SK-MEL-5 (cell line): ENCODE measurements around the gene MAGI3. TPM values are rescaled to one million over a fixed set of nuclear protein-coding genes. Genes with fewer than 3 reads are reported as not detected.
"Not testable (repeated sequence)": the region's sequence is repeated elsewhere in the genome, so short reads cannot be mapped to it uniquely, and the experiment has no call there.

Experiments used
- DNase-seq: peaks from one replicate; pipeline ENCODE4 v3.0.0-alpha.2; 2016; ENCODE audit warnings: low read depth, low spot score
- in situ Hi-C: cut with HindIII; loops from 2 replicates; pipeline ENCODE4 v1.10.0; 2016; ENCODE audit warnings: low sequenced_read_pairs, high pct_unique_total_duplicates, low pct_unique_long_range_greater_than_20kb
- total RNA-seq: library from RNA; depleted of rRNA; stranded (reverse); fragments of >200 nt; shearing (Covaris generic); gene quantifications from 2 replicates; pipeline ENCODE4 v1.2.3, GENCODE V29; 2014

Gene MAGI3
- total RNA-seq, 1 experiment from 2014 or later, result 4.0 TPM

DNA sequence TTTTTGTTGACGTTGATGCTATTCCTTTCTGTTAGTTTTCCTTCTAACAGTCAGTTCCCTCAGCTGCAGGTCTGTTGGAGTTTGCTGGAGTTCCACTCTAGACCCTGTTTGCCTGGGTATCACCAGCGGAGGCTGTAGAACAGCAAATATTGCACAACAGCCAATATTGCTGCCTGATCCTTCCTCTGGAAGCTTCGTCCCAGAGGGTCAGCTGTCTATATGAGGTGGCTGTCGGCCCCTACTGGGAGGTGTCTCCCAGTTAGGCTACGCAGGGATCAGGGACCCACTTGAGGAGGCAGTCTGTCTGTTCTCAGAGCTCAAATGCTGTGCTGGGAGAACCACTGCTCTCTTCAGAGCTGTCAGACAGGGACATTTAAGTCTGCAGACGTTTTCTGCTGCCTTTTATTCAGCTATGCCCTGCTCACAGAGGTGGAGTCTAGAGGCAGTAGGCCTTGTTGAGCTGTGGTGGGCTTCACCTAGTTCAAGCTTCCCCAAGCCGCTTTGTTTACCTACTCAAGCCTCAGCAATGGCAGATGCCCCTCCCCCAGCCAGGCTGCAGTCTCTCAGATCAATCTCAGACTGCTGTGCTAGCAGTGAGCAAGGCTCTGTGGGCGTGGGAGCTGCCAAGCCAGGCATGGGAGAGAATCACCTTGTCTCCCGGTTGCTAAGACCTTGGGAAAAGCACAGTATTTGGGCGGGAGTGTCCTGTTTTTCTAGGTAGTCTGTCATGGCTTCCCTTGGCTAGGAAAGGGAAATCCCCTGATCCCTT lies 88.3 kb downstream of the MAGI3 start:
- DNase-seq, in situ Hi-C loops: not testable (repeated sequence)

DNA sequence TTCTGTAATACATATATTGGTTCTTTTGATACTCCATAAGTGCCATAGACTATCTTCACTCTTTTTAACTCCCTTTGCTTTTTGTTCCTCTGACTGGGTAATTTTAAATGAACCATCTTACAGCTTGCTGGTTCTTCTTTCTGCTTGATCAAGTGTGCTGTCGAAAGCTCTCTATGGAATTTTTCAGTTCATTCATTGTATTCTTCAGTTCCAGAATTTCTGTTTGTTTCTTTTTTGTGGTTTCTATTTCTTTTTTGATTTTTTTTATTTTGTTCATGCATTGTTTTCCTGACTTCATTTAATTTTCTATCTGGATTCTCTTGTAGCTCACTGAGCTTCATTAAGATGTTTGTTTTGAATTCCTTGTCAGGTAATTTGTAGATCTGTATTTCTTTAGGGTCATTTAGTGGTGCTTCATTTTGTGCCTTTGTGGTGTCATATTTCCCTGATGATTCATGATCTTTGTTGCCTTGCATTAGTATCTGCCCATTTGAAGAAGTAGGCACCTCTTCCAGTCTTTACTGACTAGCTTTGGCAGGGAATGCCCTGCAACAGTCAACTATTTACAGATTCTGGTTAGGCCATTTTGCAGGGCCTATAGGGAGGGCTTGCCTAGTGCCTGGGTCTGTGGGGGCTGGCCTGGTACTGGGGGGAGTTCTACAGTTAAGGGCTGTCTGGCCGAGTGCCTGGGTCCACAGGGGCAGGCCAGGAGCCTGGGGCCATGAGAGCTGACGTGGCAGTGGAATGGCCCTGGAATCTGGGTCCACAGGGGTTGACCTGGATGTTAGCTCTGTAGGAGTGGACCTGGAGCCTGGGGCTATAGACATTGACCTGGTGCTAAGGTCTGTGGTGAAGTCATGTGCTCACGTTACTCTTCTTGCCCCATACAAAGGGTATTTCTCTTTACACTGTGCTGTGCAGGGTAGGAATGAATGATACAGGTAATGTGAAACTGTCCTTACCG lies 89.7 kb downstream of the MAGI3 start:
- in situ Hi-C loops, result no loop called here
- DNase-seq, result no peak

DNA sequence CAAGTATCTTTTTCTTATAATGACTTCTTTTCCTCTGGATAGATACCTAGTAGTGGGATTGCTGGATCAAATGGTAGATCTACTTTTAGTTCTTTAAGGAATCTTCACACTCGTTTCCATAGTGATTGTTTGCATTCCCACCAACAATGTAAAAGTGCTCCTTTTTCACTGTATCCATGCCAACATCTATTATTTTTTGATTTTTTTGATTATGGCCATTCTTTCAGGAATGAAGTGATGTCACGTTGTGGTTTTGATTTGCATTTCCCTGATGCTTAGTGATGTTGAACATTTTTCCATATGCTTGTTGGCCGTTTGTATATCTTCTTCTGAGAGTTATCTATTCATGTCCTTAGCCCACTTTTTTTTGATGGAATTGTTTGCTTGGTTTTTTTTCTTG lies 94.8 kb downstream of the MAGI3 start:
- in situ Hi-C loops, DNase-seq: not testable (repeated sequence)

DNA sequence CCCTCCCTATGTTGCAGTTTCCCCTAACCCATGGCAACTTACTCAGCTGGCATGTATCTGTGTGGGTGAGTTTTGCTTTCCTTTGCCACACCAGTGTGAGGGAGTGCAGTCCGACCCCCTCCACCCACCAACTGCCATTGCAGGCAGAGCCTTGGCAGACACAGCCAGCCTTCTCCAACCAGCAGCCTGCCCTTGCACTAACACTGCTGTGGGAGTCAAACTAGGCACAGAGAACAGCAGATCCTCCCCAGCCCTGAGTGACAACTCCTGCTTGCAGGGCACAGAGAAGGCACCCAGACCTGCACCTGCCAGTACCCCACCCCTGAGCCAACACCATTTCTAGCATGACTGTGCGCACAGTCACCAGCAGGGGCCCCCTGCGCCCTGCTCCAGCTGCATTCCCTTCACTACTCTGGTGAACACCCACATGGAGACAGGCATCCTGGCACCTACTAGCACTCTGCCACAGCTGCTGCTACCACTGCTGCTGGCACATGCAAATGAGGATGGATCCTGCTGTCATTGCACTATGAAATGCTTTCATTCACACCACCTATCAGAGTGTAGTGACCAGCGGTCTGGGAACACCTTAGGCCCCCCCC lies 98.4 kb downstream of the MAGI3 start:
- in situ Hi-C loops, result no loop called here
- DNase-seq, result no peak

DNA sequence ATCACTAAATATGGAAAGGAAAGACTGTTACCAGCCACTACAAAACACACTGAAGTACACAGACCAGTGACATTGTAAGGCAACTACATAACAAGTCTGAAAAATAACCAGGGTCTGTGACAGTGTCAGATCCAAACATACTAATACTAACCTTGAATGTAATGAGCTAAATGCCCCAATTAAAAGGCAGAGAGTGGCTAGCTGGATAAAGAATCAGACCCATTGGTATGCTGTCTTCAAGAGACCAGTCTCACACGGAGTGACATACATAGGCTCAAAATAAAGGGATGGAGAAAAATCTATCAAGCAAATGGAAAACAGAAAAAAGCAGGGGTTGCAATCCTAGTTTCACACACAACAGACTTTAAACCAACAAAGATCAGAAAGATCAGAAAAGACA lies 100.1 kb downstream of the MAGI3 start:
- in situ Hi-C loops, result no loop called here
- no peak for DNase-seq

DNA sequence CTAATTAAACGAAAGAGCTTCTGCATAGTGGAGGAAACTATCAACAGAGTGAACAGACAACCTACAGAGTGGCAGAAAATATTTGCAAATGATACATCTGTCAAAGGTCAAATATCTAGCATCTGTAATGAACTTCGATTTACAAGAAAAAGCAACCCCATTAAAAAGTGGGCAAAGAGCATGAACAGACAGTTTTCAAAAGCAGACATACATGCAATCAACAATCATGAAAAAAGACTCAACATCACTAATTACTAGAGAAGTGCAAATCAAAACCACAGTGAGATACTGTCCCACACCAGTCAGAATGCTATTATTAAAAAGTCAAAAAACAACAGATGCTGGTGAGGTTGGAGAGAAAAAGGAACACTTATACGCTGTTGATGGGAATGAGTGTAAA lies 103.2 kb downstream of the MAGI3 start:
- no peak for DNase-seq
- in situ Hi-C loops, result no loop called here

DNA sequence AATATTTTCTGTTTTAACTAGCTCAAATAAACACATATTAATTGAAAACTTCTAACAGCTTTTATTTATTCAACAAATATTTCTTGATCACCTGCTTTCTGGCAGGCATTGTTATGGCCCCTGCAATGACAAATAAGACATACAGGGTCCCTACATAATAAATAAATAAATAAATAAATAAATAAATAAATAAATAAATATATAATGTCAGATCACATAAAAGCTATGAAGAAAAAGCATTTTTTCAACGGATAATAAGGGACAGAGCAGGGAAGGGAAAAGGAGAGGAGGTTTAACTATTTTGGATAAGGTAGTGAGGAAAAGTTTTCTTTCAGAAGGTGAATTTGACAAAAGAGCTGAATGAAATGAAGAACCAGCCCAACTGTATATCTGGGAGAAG lies 115.0 kb downstream of the MAGI3 start:
- in situ Hi-C loops, result no loop called here
- DNase-seq, result no peak

DNA sequence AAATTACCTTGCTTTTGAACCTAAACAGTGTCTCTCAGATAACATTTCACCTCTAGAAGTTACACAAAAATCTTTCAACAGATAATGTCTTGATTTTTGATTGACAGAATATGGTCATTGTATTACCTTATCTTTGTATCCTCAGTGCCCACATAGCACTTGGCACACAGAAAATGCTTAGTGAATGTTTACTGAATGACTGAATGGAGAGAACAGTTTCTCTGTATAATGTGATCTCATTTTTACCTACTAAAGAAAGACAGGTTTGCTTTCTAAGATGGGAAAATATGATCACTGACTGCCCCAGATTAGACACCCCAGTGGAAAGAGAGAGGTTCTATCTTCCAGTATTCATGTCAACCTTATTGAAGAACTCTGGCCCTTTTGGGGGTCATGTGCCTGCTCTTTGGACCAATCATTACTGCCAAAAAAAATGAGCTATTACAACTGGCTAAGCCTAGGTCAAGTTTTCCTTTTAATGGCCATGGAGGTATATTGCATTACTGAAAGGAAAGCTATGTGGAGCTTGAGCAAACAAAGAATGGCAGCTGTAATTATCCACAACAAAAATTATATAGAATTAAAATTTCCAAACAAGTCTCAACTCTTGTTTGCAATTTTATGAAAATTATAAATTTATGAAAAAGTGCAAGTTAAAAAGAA lies 117.4 kb downstream of the MAGI3 start:
- no peak for DNase-seq
- in situ Hi-C loops, result no loop called here

DNA sequence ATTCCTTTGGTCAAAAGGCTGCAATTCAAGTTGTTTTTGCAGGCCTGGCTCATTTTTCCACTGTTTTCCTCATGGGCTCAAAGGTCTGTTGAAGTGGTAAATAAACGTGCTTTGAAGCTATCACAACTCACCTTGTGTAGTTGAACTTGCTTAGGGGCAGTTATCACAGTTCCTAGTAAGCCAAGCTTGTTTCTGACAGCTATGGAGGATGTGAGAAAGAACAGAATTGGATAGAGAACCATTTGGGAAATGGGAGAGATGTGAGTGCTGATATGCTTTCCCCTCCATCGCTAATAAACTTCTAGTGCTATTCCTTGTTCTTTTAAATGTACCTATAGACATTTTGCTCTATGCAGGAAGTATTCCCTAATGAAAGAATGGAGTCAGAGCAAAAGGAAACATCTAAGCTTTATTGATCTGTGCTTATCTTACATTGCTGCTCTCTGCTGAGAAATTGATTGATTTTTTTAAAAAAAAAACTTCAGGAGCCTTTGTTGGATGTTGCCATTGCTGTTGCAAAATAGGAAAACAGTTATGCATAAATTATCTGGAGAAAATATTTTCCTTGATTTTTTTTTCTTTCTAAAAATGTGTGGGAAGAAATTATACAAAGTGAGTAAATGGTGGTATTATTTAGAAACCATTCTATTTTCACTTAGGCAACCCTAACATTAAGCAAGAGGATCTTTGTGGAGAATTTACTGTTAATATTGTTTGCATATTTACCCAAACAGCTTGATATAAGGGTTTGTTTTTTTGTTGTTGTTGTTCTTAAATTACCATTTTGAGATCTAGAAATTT lies 118.2 kb downstream of the MAGI3 start:
- DNase-seq, result no peak
- in situ Hi-C loops, result no loop called here

DNA sequence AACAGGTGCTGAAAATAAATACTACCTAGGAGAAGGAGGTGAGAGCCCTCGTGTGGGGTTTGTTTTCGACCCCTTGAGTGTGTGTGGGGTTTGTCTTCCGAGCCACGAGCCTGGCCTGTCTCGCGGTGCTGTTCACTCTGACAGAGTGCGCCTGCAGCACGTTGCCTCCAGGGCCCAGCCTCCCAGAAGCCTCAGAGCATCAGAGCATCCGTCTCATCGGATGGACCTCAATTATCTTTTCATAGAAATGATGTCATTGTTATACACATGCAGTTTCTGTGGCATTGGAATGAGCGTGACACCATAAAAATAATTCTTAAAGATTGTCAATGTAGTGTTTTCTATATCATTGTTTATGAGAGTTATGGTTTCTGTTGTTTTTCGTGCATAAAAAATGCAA lies 119.5 kb downstream of the MAGI3 start:
- in situ Hi-C loops, DNase-seq: not testable (repeated sequence)

DNA sequence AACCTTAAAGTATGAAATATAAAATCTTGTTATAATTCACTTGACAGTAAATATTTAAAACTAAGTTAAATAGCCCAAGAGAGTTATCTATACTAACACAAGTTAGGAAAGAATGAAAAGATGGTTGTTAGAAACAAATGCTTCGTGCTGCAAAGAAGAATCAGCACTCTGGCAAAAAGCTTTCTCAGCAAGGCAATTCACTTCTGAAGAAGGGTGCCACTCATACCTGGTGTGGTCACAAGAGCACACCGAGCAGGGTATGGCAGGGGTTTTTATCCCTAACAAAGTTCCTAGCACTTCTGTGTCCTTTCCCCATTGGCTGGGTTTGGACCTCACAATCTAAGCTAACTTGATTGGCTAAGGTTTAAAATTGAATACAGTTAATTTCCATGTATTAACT lies 121.0 kb downstream of the MAGI3 start:
- in situ Hi-C loops, result no loop called here

DNA sequence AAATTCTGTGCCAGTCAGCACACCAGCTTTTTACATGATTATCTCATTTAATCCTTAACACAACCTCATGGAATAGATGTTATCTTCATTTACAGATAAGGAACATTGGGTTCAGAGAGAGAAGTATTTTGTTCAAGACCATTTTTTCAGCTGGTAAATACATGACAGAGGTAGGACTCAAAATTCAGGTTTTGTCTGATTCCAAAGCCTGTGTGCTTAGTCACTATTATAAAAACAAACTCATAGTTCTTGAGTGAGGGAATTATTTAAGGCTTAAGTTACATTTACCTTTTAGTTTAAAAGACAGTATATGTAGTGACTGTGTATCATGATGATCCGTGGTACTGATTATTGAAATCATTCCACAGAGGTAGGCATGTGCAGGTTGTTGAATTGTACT lies 125.2 kb downstream of the MAGI3 start:
- DNase-seq, result no peak
- in situ Hi-C loops, result no loop called here

More for the DNA sequence above, 121.0 kb downstream of the MAGI3 start:
- DNase-seq, result no peak

DNA sequence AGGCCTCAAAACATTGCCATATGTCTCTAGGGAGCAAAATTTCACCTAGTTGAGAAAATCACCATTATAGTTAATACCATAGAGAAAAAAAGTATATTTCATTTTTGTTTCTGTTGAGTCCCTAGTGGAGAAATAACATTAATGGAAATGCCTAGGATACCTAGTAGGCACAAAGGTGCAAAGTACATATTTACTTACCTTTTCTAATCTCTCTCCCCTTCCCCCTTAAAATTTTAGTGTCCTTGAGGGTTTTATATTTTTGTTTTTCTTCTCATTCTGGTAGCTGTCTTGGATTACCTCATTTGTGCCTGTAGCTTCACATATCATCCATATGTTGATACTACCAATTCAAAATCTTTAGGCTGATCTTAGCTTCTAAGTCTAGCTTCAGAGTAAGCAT lies 127.0 kb downstream of the MAGI3 start:
- no peak for DNase-seq
- in situ Hi-C loops, result no loop called here

DNA sequence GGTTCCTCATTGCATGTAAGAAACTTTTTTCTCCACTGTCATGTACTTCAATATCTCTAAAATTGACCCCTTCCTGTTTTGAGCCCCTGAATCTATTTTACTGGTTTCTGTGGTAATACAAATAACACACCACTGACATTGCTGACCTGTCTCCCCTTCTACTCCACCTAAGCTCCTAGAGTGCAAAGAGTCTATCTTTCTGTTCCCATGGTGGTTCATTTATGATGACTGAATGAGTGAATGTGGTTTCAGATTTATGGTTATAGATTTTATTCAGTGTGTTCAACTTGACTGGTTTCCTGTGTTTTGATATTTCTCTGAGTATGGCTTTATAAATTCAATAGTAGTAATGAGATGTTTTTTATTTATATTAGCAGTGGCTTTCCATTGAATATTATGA lies 127.7 kb downstream of the MAGI3 start:
- DNase-seq, result no peak
- in situ Hi-C loops, result no loop called here

DNA sequence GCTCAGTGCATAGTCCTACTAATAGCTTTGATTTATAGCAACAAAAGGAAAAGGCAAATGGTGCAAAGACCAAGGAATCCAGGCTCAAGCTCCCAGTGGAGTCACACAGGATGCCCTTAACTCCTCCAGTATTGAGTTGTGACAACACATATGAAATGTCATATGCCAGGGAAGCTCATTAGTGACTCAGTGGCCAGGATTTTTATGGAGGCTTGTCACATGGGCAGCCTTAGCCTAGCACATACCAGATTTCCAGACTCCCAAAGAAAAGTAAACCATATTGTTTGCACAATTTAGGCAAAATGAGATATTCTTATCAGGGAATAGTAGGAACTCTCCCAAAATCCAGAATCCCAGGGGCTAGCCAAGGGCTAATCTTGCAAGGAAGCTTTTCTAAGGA lies 129.2 kb downstream of the MAGI3 start:
- no peak for DNase-seq

DNA sequence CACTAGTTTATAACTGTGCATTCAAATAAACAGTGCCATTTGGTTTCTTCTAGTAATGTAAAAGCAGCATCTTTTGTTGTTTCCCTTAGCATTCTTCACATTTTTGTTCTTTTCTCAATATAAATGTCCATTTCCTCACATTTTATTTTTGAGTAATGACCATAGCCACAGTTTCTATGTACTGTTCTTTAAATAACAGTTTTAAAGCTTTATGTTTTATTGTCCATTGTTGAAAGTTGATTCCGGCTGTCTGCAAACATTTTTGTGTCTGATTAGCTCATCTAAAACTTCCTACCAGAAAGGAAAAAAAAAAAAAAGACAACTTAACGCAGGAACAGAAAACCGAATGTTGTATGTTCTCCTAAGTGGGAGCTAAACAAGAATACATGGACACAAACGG lies 139.7 kb downstream of the MAGI3 start:
- in situ Hi-C loops, result no loop called here
- no peak for DNase-seq

More for the DNA sequence above, 129.2 kb downstream of the MAGI3 start:
- in situ Hi-C loops, result no loop called here

DNA sequence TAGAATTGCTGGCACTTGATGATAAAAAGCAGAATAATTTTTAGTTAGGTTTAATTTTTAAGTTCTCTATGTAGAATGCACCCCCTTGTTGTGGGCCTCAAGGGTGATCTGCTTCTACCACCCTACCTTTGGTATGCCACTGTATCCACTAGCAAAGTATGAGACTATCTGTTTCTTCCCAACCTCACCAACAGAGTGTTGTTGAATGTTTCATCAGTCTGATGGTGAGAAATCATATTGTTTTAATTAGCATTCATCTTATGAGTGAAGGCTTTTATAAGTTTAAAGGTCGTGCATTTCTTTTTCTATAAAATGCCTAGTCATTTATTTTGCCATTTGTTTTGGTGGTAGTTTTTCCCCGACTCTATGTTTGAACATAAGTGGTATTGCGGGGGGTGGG lies 141.0 kb downstream of the MAGI3 start:
- DNase-seq, result no peak
- in situ Hi-C loops, result no loop called here
